ENCODE results near the gene EXOC3L4. TPM values are rescaled to one million over a fixed set of nuclear protein-coding genes. Genes with fewer than 3 reads are reported as not detected.

Gene EXOC3L4
- total and polyA plus RNA-seq, 2 donors from 2014 or later: 11.6 to 15.6 TPM

DNA sequence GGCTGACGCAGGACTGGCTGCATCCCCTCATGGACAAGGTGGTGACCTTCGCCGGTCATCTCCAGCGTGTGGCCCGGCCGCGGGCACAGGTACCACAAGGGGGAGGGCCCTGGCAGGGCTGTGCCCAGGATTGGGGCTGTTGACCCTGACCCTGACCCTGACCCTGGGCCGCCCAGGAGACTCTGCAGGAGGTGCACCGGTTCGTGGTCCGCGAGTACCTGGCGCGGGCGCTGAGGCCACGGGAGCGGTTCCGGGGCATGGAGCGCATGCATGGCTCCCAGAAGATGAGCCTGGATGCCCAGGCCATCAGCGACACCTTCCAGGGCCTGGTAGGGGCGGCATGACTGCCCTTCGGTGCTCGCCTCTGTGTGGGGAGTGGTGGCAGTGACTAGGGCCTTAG lies 12.9 kb downstream of the EXOC3L4 start:
- peaks cover 0 to 25% (median 6%) of the 10 kb centered on the region in 3 donors for H3K4me1 ChIP-seq (ENCODE audit: control insufficient read depth in 2 of 3, insufficient read depth in 2 of 3, low read depth in 1 of 3, low read length in 3 of 3)
- intact Hi-C loops (cut with DNase I): loop anchor here (10.0 kb wide), 2 partner anchors 67 to 187 kb away; no protein-coding TSS in a partner anchor
- no peak for FAIRE-seq

DNA sequence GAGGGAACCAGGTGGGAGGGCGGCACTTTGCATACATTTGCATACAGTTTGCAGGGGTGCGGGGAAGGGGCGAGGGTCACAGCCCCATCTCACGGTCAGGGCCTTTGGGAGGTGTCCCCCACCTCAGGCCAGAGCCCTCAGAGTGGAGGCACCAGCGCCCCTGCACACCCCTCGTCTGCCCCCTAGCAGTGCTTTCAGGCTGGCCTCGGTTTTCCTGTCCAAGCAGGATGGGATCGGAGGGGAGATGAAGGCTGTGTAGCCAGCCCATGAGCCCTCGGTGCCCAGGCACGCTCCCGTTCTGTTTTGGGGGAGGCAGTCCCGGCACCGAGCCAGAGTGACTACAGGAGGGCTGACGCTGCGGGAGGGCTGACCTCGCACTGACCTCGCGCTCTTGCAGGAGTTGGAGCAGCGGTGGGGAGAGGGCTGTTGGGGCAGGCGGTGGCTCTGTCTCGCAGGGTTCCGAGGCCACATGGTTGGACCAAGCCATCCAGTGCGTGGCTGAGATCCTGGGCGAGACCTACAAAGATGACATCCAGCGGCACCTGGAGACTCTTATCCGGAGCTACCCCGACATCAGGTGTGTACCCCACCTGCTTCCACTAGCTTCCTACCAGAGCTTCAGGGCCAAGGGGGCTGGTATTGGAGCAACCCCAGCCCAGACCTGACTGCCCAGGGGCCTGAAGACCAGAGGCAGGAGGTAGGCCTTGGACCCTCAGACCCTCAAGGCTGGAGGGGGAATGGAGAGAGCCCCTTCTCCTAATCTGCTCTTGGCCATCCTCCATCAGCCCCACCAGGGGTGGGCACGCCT lies 13.6 kb downstream of the EXOC3L4 start:
- Histone ChIP-seq H3K4me3 (ENCODE audit: low read length in 3 of 3) (no peak overlapping the region), H3K27me3 (ENCODE audit: control insufficient read depth, insufficient read depth, low read length) (peaks cover 6% of the 10 kb centered on the region), H3K9ac (ENCODE audit: low read length in 3 of 3) (no peak overlapping the region), H3K27ac (ENCODE audit: low read depth in 2 of 2, low read length in 2 of 2) (no peak overlapping the region), H3K4me1 (ENCODE audit: control insufficient read depth in 2 of 3, insufficient read depth in 2 of 3, low read depth in 1 of 3, low read length in 3 of 3) (peaks cover 0 to 27% (median 6%) of the 10 kb centered on the region in 3 donors), H3K9me3 (ENCODE audit: control insufficient read depth in 2 of 3, insufficient read depth in 1 of 3, low read length in 3 of 3) (no peaks in the 10 kb centered on the region), H3K36me3 (ENCODE audit: control insufficient read depth in 2 of 3, insufficient read depth in 3 of 3, low read length in 3 of 3) (no peaks in the 10 kb centered on the region)
- TF ChIP-seq, protein P1, sequence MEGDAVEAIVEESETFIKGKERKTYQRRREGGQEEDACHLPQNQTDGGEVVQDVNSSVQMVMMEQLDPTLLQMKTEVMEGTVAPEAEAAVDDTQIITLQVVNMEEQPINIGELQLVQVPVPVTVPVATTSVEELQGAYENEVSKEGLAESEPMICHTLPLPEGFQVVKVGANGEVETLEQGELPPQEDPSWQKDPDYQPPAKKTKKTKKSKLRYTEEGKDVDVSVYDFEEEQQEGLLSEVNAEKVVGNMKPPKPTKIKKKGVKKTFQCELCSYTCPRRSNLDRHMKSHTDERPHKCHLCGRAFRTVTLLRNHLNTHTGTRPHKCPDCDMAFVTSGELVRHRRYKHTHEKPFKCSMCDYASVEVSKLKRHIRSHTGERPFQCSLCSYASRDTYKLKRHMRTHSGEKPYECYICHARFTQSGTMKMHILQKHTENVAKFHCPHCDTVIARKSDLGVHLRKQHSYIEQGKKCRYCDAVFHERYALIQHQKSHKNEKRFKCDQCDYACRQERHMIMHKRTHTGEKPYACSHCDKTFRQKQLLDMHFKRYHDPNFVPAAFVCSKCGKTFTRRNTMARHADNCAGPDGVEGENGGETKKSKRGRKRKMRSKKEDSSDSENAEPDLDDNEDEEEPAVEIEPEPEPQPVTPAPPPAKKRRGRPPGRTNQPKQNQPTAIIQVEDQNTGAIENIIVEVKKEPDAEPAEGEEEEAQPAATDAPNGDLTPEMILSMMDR (IDR thresholded peaks at IDR 0.05; ENCODE audit: borderline replicate concordance, extremely low read depth, insufficient read depth): no peak
- DNase-seq (no peak), FAIRE-seq (no peak)
- intact Hi-C loops (cut with DNase I): loop anchor here (10.0 kb wide), 2 partner anchors 67 to 187 kb away; no protein-coding TSS in a partner anchor

More for the DNA sequence above, 12.9 kb downstream of the EXOC3L4 start:
- TF ChIP-seq, protein P1 (IDR thresholded peaks at IDR 0.05; ENCODE audit: borderline replicate concordance, extremely low read depth, insufficient read depth): no peak
- H3K9me3 ChIP-seq (ENCODE audit: control insufficient read depth in 2 of 3, insufficient read depth in 1 of 3, low read length in 3 of 3): no peaks in the 10 kb centered on the region
- no peak overlapping the region for H3K9ac ChIP-seq (ENCODE audit: low read length in 3 of 3)
- no peaks in the 10 kb centered on the region for H3K36me3 ChIP-seq (ENCODE audit: control insufficient read depth in 2 of 3, insufficient read depth in 3 of 3, low read length in 3 of 3)
- no peak overlapping the region for H3K27ac ChIP-seq (ENCODE audit: low read depth in 2 of 2, low read length in 2 of 2)
- H3K27me3 ChIP-seq (ENCODE audit: control insufficient read depth, insufficient read depth, low read length): peaks cover 11% of the 10 kb centered on the region
- H3K4me3 ChIP-seq (ENCODE audit: low read length in 3 of 3): no peak overlapping the region
- no peak for DNase-seq

DNA sequence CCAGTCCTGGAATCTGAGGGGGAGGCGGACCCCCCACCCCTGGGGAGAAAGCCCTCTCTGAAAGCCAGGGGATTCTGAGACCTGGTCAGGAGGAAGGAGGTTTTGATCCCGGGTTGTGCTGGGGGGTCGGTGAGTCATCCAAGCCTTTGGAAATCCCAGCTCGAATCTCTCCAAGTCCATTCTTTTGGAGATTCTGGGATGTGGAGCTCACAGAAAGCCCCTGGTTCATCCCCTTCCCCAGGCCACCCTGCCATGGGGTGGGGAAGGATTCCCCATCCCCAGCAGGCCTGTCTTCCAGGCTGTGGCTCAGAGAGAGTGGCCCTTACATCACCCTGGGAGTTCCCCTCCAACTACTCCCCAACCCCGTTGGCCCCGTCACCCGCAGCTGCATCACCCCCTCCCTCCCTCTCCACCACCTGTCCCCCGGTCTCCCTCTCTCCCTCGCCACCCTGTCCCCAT lies 14.3 kb downstream of the EXOC3L4 start:
- Histone ChIP-seq H3K4me1 (ENCODE audit: control insufficient read depth in 2 of 3, insufficient read depth in 2 of 3, low read depth in 1 of 3, low read length in 3 of 3) (peaks cover 0 to 27% (median 6%) of the 10 kb centered on the region in 3 donors), H3K9me3 (ENCODE audit: control insufficient read depth in 2 of 3, insufficient read depth in 1 of 3, low read length in 3 of 3) (no peaks in the 10 kb centered on the region), H3K27ac (ENCODE audit: low read depth in 2 of 2, low read length in 2 of 2) (no peak overlapping the region), H3K27me3 (ENCODE audit: control insufficient read depth, insufficient read depth, low read length) (peaks cover 3% of the 10 kb centered on the region), H3K9ac (ENCODE audit: low read length in 3 of 3) (no peak overlapping the region), H3K4me3 (ENCODE audit: low read length in 3 of 3) (no peak overlapping the region), H3K36me3 (ENCODE audit: control insufficient read depth in 2 of 3, insufficient read depth in 3 of 3, low read length in 3 of 3) (no peaks in the 10 kb centered on the region)
- TF ChIP-seq, protein P1 (IDR thresholded peaks at IDR 0.05; ENCODE audit: borderline replicate concordance, extremely low read depth, insufficient read depth): no peak
- DNase-seq (peak in 1 of 5 donors; percentile 88), FAIRE-seq (no peak)
- intact Hi-C loops (cut with DNase I): loop anchor here (10.0 kb wide), 2 partner anchors 66 to 186 kb away; no protein-coding TSS in a partner anchor
